CD14-positive monocyte (primary cell): ENCODE data around the gene SLX9. TPM values are rescaled to one million over a fixed set of nuclear protein-coding genes. Genes with fewer than 3 reads are reported as not detected.
A peak's percentile ranks its signal among the peaks of the same experiment; 100 is the strongest.
"Not testable (repeated sequence)": the region's sequence is repeated elsewhere in the genome, so short reads cannot be mapped to it uniquely, and the experiment has no call there.

ENCODE experiments used
- DNase-seq, 3 donors: peaks; one replicate each; pipeline ENCODE4 v3.0.0-alpha.2; 2011 to 2022
- H2AFZ ChIP-seq: 2 replicates; pipeline ENCODE4 v1.6.0; 2012; ENCODE audit warnings: mild to moderate bottlenecking, low read depth, low read length, inconsistent platforms; ENCODE audit not compliant: insufficient read depth, poor library complexity, severe bottlenecking
- H3K27ac ChIP-seq, 2 donors: 1 replicate in 1 of 2; 2 replicates in 1 of 2; pipeline ENCODE4 v1.5.1; 2012 to 2013; ENCODE audit warnings: low read length in 2 of 2, control low read depth in 1 of 2, inconsistent platforms in 1 of 2, low read depth in 1 of 2, mild to moderate bottlenecking in 1 of 2
- H3K27me3 ChIP-seq, 2 donors: one replicate each; pipeline versions ENCODE4 v1.6.0 to v1.6.1; 2011 to 2013; ENCODE audit warnings: low read length in 2 of 2; ENCODE audit not compliant: control insufficient read depth in 2 of 2, insufficient read depth in 2 of 2
- H3K36me3 ChIP-seq, 2 donors: replicated peaks in 1 of 2; 1 replicate in 1 of 2; 2 replicates in 1 of 2; pipeline versions ENCODE4 v1.5.1 to v1.6.1; 2012 to 2013; ENCODE audit warnings: low read length in 2 of 2, control low read depth in 1 of 2, inconsistent platforms in 1 of 2, mild to moderate bottlenecking in 1 of 2; ENCODE audit not compliant: insufficient read depth in 2 of 2, control insufficient read depth in 1 of 2
- H3K4me1 ChIP-seq, 2 donors: 1 replicate in 1 of 2; 2 replicates in 1 of 2; pipeline versions ENCODE4 v1.5.1 to v1.6.1; 2012 to 2013; ENCODE audit warnings: low read length in 2 of 2, control low read depth in 1 of 2, inconsistent platforms in 1 of 2, mild to moderate bottlenecking in 1 of 2, moderate library complexity in 1 of 2; ENCODE audit not compliant: insufficient read depth in 2 of 2, control insufficient read depth in 1 of 2
- H3K4me2 ChIP-seq: replicated peaks from 2 replicates; pipeline ENCODE3; 2012; ENCODE audit warnings: low read length, moderate library complexity, mild to moderate bottlenecking; ENCODE audit not compliant: poor library complexity, severe bottlenecking; ENCODE audit errors: extremely low read depth
- H3K4me3 ChIP-seq, 3 experiments: fragments of 200-600 bp in 1 of 3; sonication (generic) in 1 of 3; replicated peaks in 1 of 3; 1 replicate in 2 of 3; 2 replicates in 1 of 3; pipeline ENCODE4 v1.5.1; 2011 to 2013; ENCODE audit warnings: low read length in 3 of 3, mild to moderate bottlenecking in 3 of 3, control low read depth in 2 of 3, low read depth in 2 of 3, inconsistent platforms in 1 of 3, moderate library complexity in 1 of 3
- H3K79me2 ChIP-seq: 2 replicates; pipeline ENCODE4 v1.6.0; 2012; ENCODE audit warnings: mild to moderate bottlenecking, control low read depth, inconsistent platforms, low read length, moderate library complexity; ENCODE audit not compliant: insufficient read depth
- H3K9ac ChIP-seq: 2 replicates; pipeline ENCODE4 v1.6.0; 2017; ENCODE audit warnings: low read length, mild to moderate bottlenecking; ENCODE audit not compliant: insufficient read depth, poor library complexity, severe bottlenecking
- H3K9me3 ChIP-seq, 2 donors: replicated peaks in 1 of 2; 1 replicate in 1 of 2; 2 replicates in 1 of 2; pipeline versions ENCODE4 v1.5.1 to v1.6.1; 2012 to 2013; ENCODE audit warnings: low read length in 2 of 2, control low read depth in 1 of 2; ENCODE audit not compliant: control insufficient read depth in 1 of 2, insufficient read depth in 1 of 2
- H4K20me1 ChIP-seq: 2 replicates; pipeline ENCODE4 v1.6.0; 2012; ENCODE audit warnings: mild to moderate bottlenecking, low read length, control low read depth, moderate library complexity; ENCODE audit not compliant: insufficient read depth
- H3K27ac Mint-ChIP-seq, 7 donors: one replicate each; pipeline ENCODE4 v1.8.0; 2020; ENCODE audit warnings: mild to moderate bottlenecking in 7 of 7, mixed read lengths in 7 of 7, moderate library complexity in 6 of 7, inconsistent platforms in 2 of 7
- H3K27me3 Mint-ChIP-seq, 3 donors: one replicate each; pipeline ENCODE4 v1.8.0; 2021 to 2022; ENCODE audit warnings: low read depth in 3 of 3, mild to moderate bottlenecking in 3 of 3, mixed read lengths in 3 of 3, moderate library complexity in 3 of 3, inconsistent platforms in 1 of 3
- H3K36me3 Mint-ChIP-seq, 2 donors: one replicate each; pipeline ENCODE4 v1.8.0; 2020; ENCODE audit warnings: mixed read lengths in 2 of 2, inconsistent platforms in 1 of 2, mild to moderate bottlenecking in 1 of 2
- H3K4me1 Mint-ChIP-seq: one replicate; pipeline ENCODE4 v1.8.0; 2020; ENCODE audit warnings: mild to moderate bottlenecking, mixed read lengths
- H3K4me3 Mint-ChIP-seq, 2 donors: one replicate each; pipeline ENCODE4 v1.8.0; 2020; ENCODE audit warnings: mild to moderate bottlenecking in 2 of 2, mixed read lengths in 2 of 2, moderate library complexity in 1 of 2
- H3K9me3 Mint-ChIP-seq, 7 donors: one replicate each; pipeline ENCODE4 v1.8.0; 2020 to 2022; ENCODE audit warnings: mixed read lengths in 7 of 7, mild to moderate bottlenecking in 6 of 7, moderate library complexity in 6 of 7, inconsistent platforms in 2 of 7
- WGBS: methylation state at CpG from one replicate; pipeline ENCODE4 v1.1.5; 2013; ENCODE audit warnings: missing lambda C conversion rate; ENCODE audit not compliant: insufficient coverage; 5-methylcytosine and 5-hydroxymethylcytosine counted together
- intact Hi-C, 2 donors: fragments of 100-400 bp; cut with micrococcal nuclease; formaldehyde crosslinking; loops; one replicate each; pipeline versions ENCODE4 v1.15.0 to v1.15.1; 2023
- polyA plus RNA-seq, 3 donors: library from polyadenylated mRNA; depleted of rRNA in 1 of 3; unstranded in 2 of 3; stranded (reverse) in 1 of 3; fragments of 300-500 nt in 2 of 3; fragments of >200 nt in 1 of 3; fragmentation: Illumina TruSeq in 2 of 3; gene quantifications; 1 replicate in 2 of 3; 2 replicates in 1 of 3; pipeline ENCODE4 v1.2.3, GENCODE V29; 2012 to 2021
- TF ChIP-seq, protein P1 (sequence below): fragments of 200-600 bp; IDR thresholded peaks from one replicate; pipeline ENCODE4 v1.8.0; 2022; ENCODE audit warnings: antibody characterized with exemption, mild to moderate bottlenecking

Gene SLX9
- polyA plus RNA-seq, 3 donors = 7.5 to 9.0 (median 9.0) TPM

DNA sequence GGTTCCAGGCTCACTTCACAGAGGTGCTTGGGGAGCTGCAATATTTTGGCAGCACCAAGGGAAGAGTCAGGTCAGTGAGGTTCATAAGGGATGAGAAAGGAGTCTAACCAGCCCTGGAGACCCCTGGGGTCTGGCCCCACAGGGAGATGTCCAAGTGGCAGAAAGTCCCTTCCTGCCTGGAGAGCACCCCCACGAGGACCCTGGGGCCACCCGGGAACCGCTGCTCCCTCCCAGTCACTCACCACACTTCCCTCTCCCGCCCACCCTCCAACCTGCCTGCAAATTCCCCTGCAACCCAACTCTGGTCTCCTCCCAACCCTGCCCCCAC lies 12.6 kb upstream of the SLX9 start:
- peaks cover 0 to 11% of the 10 kb centered on the region in 2 donors for H3K36me3 Mint-ChIP-seq
- Histone ChIP-seq H3K4me3 (peak overlapping the region; percentile 61 to 81 (median 74)), H3K36me3 (no peaks in the 10 kb centered on the region), H3K4me2 (peak overlapping the region; percentile 88), H3K27me3 (no peaks in the 10 kb centered on the region), H3K79me2 (peaks cover 74% of the 10 kb centered on the region), H3K4me1 (peaks cover 94 to 100% of the 10 kb centered on the region in 2 donors), H3K9ac (peak overlapping the region; percentile 66), H4K20me1 (no peaks in the 10 kb centered on the region), H3K27ac (peak overlapping the region; percentile 79 to 84), H3K9me3 (no peaks in the 10 kb centered on the region), H2AFZ (no peak overlapping the region)
- H3K27me3 Mint-ChIP-seq = peaks cover 0 to 2% (median 0%) of the 10 kb centered on the region in 3 donors
- intact Hi-C loops = loop anchor here in 1 of 2 donors (5.0 kb wide), 1 partner anchor 45 kb away; no protein-coding TSS in a partner anchor
- no peak for DNase-seq
- WGBS = 0% methylated on average over 4 of the region's 4 CpGs
- TF ChIP-seq, protein P1, sequence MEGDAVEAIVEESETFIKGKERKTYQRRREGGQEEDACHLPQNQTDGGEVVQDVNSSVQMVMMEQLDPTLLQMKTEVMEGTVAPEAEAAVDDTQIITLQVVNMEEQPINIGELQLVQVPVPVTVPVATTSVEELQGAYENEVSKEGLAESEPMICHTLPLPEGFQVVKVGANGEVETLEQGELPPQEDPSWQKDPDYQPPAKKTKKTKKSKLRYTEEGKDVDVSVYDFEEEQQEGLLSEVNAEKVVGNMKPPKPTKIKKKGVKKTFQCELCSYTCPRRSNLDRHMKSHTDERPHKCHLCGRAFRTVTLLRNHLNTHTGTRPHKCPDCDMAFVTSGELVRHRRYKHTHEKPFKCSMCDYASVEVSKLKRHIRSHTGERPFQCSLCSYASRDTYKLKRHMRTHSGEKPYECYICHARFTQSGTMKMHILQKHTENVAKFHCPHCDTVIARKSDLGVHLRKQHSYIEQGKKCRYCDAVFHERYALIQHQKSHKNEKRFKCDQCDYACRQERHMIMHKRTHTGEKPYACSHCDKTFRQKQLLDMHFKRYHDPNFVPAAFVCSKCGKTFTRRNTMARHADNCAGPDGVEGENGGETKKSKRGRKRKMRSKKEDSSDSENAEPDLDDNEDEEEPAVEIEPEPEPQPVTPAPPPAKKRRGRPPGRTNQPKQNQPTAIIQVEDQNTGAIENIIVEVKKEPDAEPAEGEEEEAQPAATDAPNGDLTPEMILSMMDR = no peak
- peaks cover 0 to 3% (median 0%) of the 10 kb centered on the region in 7 donors for H3K9me3 Mint-ChIP-seq
- H3K27ac Mint-ChIP-seq = peak overlapping the region; percentile 92 to 99 (median 95)
- peaks cover 89% of the 10 kb centered on the region for H3K4me1 Mint-ChIP-seq
- peak overlapping the region; percentile 83 to 93 for H3K4me3 Mint-ChIP-seq

DNA sequence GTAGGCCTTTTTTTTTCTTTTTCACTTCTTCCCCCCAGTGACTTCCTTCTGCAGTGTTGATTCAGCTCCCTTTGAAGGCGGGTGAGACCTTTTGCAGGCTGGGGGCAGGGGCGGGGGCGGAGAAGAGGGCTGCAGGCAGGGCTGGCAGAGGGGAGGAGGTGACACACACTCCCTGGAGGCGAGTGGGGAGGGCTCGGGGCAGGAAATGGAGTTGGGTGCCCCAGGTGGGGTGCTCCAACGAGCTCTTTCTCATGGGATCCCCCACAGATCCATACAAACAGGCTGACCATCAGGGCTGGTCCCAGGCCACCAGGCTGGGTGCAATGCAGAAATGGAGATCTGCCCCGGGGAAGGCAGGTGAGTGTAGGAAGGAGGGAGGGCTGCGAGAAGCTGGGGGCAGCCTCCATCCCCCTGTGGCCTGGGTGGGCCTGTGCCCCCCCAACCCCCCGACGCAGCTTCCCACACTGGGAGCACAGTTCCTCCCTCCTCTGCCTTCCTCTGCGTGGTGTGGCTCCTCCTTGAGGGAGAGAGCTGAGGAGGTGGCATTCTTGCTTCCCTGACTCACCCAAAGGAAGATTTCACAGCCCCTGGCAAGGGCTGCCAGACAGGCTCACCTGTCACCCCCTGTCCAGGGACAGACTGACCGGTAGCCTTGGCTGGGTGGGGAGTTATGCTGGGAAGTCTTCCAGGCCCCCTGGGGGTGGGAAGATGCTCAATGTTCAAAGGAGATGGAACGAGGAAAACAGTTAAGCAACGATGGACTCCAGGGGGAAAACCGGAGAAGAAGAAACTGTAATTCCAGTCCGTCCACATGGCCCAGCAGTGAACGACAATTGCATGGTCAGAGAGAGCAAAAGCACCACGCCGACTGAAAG lies 12.0 kb upstream of the SLX9 start:
- Histone ChIP-seq H3K9me3 (no peaks in the 10 kb centered on the region), H3K4me3 (peak overlapping the region; percentile 61 to 81 (median 74)), H3K4me1 (peaks cover 89 to 96% of the 10 kb centered on the region in 2 donors), H3K27ac (peak overlapping the region; percentile 79 to 84), H3K79me2 (peaks cover 74% of the 10 kb centered on the region), H3K27me3 (no peaks in the 10 kb centered on the region), H2AFZ (no peak overlapping the region), H4K20me1 (peaks cover 2% of the 10 kb centered on the region), H3K4me2 (peak overlapping the region; percentile 88), H3K9ac (peak overlapping the region; percentile 66), H3K36me3 (no peaks in the 10 kb centered on the region)
- Mint-ChIP-seq H3K27me3 (peaks cover 0 to 2% (median 0%) of the 10 kb centered on the region in 3 donors), H3K4me1 (peaks cover 83% of the 10 kb centered on the region), H3K36me3 (peaks cover 0 to 11% of the 10 kb centered on the region in 2 donors), H3K4me3 (peak overlapping the region; percentile 83 to 93), H3K27ac (peak overlapping the region; percentile 92 to 99 (median 95)), H3K9me3 (peaks cover 0 to 3% (median 0%) of the 10 kb centered on the region in 7 donors)
- WGBS = 23% methylated on average over 4 of the region's 19 CpGs
- intact Hi-C loops = loop anchor here in 1 of 2 donors (5.0 kb wide), 1 partner anchor 46 kb away; no protein-coding TSS in a partner anchor
- TF ChIP-seq, protein P1 = no peak
- peak; percentile 39 to 74 (median 49) for DNase-seq

DNA sequence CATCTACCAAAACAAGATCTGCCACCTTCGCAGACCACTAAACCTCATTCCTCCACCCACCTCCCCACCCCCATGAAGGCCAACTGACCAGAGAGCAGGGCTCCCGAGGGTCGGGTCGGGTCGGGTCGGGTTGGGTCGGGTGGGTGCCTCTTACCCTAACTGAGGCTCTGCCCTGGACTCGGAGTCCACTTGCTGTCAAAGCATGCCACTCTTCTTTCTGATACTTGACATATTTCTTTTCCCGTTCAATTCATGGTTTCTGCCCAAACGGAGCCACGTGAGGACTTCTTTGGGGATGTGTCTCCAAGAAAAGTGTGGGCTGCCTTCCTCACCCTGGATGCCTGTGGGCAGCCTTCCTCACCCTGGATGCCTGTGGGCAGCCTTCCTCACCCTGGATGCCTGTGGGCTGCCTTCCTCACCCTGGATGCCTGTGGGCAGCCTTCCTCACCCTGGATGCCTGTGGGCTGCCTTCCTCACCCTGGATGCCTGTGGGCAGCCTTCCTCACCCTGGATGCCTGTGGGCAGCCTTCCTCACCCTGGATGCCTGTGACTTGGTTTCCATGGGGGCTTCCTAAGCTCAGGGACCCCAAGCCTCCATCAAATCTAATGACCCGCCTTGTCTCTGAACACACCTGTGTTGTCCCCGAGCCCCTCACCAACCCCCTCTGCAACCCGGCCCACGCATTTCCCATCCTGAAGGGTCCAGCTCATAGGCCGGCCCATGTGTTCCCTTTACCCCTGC lies 11.2 kb upstream of the SLX9 start:
- peaks cover 83% of the 10 kb centered on the region for H3K4me1 Mint-ChIP-seq
- H3K36me3 Mint-ChIP-seq = peaks cover 3 to 17% of the 10 kb centered on the region in 2 donors
- H3K27ac Mint-ChIP-seq = peak overlapping the region; percentile 40 to 97 (median 93)
- H3K9ac ChIP-seq = peak overlapping the region; percentile 66
- DNase-seq, H3K9me3 ChIP-seq, H2AFZ ChIP-seq, H3K27me3 Mint-ChIP-seq, H3K9me3 Mint-ChIP-seq, H3K36me3 ChIP-seq, H3K27me3 ChIP-seq: not testable (repeated sequence)
- H3K4me2 ChIP-seq = peak overlapping the region; percentile 88
- peaks cover 74% of the 10 kb centered on the region for H3K79me2 ChIP-seq
- WGBS = 87% methylated on average over 15 of the region's 16 CpGs
- peaks cover 10% of the 10 kb centered on the region for H4K20me1 ChIP-seq
- peak overlapping the region; percentile 61 to 81 (median 74) for H3K4me3 ChIP-seq
- H3K4me3 Mint-ChIP-seq = peak overlapping the region; percentile 83 to 93
- peak overlapping the region; percentile 79 to 84 for H3K27ac ChIP-seq
- H3K4me1 ChIP-seq = peaks cover 91 to 96% of the 10 kb centered on the region in 2 donors
- intact Hi-C loops = loop anchor here in 1 of 2 donors (5.0 kb wide), 1 partner anchor 46 kb away; no protein-coding TSS in a partner anchor
